Subcutaneous adipose tissue (tissue), 4 donors: ENCODE measurements around the gene SLC12A8. TPM values are rescaled to one million over a fixed set of nuclear protein-coding genes. Genes with fewer than 3 reads are reported as not detected.

Source experiments
- CTCF ChIP-seq: fragments of 450-650 bp; IDR thresholded peaks from one replicate; pipeline ENCODE4 v1.5.1; 2016; ENCODE audit warnings: low read depth, mild to moderate bottlenecking, control low read depth, antibody characterized with exemption, moderate library complexity
- total RNA-seq, 4 donors: library from RNA; depleted of rRNA; stranded (reverse); fragments of >200 nt; gene quantifications; one replicate each; pipeline ENCODE4 v1.1.0, GENCODE V29; 2016

Gene SLC12A8
- total RNA-seq, 4 donors from 2014 or later = 0.66 to 1.0 TPM; not detected in 2

GRCh38 chr3:125118600-125118999, 93.9 kb downstream of the SLC12A8 start:
- TF ChIP-seq CTCF = no peak

- no peak for TF ChIP-seq CTCF
Measured at GRCh38 chr3:125117631-125118191, 94.8 kb downstream of the SLC12A8 start.

GRCh38 chr3:125116311-125117080, 96.1 kb downstream of the SLC12A8 start:
- TF ChIP-seq CTCF = no peak

DNA sequence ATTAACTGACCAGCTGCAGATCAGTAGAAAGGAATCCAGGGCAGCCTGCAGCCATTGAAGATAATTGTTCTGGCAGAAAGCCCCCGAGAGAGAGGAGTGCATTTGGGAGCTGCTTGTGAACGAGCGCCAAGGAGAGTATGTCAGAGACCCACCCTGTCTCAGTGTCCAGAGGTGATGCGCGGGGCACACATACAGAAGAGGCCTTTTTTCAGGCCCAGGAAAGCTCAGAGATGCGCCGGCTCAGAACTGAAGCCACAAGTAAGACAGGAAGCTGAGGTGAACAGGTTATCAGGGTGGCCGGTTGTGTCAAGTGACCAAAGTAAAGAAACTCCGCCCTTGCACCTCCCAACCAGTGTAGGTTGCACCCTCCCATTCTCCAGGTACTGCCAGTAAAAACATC, 96.9 kb downstream of the SLC12A8 start:
- TF ChIP-seq CTCF = no peak

DNA sequence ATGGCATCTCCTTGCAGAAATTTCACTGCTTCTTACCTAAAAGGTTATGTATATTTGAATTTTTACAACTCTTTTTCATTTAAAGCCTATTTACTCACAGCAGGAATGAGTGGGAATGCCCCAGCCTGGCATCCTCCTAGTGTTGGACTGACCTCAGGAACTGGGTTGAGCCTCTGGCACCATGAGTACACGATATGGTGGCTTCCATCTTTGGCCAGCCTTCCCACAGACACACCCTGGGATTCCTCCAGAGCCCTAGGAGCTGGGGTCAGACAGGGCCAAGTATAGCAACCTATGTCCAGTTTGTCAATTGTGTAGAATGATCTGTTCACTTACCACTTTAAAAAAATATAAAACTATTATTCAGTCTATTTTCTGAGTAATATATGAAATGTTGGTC, 99.6 kb downstream of the SLC12A8 start:
- TF ChIP-seq CTCF = no peak

DNA sequence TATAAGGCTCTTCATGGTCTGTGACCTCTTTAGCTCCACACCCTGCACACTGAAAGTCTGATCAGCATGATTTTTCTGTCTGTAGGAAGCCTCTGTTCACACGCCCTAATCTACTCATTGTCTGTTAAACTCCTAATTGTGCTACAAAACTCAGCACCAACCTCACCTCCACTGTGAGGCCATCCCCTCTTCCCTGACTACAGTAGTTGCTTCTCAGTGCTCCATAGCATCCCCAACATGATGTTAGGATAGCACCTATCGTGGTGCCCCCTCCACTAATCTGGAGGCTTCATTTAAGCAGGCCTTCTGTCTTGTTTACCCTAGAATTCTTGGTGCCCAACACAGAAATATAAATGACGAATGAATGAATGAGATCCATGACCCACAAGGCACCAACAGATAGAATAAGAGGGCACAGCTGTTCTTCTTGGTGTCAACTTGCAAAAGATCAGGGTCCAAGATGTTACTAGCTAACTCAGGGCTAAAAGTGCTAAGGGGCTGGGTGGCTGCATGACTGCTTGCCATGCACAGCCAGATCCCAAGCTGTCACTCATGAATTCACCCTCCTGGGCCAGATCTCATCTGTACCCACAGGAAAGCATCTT, 101.6 kb downstream of the SLC12A8 start:
- TF ChIP-seq CTCF = no peak
